NT2/D1 (cell line): ENCODE data around the gene CCN2.
"Not testable (repeated sequence)": the region's sequence is repeated elsewhere in the genome, so short reads cannot be mapped to it uniquely, and the experiment has no call there.

Source experiments
- DNase-seq: peaks from one replicate; pipeline ENCODE4 v3.0.0-alpha.2; 2011; ENCODE audit warnings: low read depth, low spot score
- H3K27me3 ChIP-seq: 2 replicates; pipeline ENCODE4 v1.6.0; 2011; ENCODE audit warnings: mild to moderate bottlenecking; ENCODE audit not compliant: insufficient read length, insufficient read depth
- H3K36me3 ChIP-seq: 2 replicates; pipeline ENCODE4 v1.6.1; 2011; ENCODE audit warnings: mild to moderate bottlenecking, low read length, mixed read lengths; ENCODE audit not compliant: insufficient read depth, insufficient read length
- H3K4me1 ChIP-seq: 2 replicates; pipeline ENCODE4 v1.5.1; 2011; ENCODE audit not compliant: insufficient read depth, insufficient read length
- H3K4me3 ChIP-seq: 2 replicates; pipeline ENCODE4 v1.5.1; 2011; ENCODE audit warnings: low read depth; ENCODE audit not compliant: insufficient read length
- H3K9ac ChIP-seq: 2 replicates; pipeline ENCODE4 v1.6.0; 2011; ENCODE audit warnings: low read depth; ENCODE audit not compliant: insufficient read length
- H3K9me3 ChIP-seq: 2 replicates; pipeline ENCODE4 v1.5.1; 2011; ENCODE audit warnings: mild to moderate bottlenecking, low read length; ENCODE audit not compliant: insufficient read depth
- SUZ12 ChIP-seq: IDR thresholded peaks from 2 replicates; pipeline ENCODE4 v1.6.1; 2011; ENCODE audit not compliant: insufficient read length, insufficient read depth; ENCODE audit errors: extremely low read depth
- YY1 ChIP-seq: IDR thresholded peaks from 2 replicates; pipeline ENCODE4 v1.6.1; 2011; ENCODE audit not compliant: insufficient read length, insufficient read depth
- ZNF274 ChIP-seq: IDR thresholded peaks from 2 replicates; pipeline ENCODE4 v1.6.1; 2011; ENCODE audit warnings: mild to moderate bottlenecking, low read depth, low read length

CCN2 gene

DNA sequence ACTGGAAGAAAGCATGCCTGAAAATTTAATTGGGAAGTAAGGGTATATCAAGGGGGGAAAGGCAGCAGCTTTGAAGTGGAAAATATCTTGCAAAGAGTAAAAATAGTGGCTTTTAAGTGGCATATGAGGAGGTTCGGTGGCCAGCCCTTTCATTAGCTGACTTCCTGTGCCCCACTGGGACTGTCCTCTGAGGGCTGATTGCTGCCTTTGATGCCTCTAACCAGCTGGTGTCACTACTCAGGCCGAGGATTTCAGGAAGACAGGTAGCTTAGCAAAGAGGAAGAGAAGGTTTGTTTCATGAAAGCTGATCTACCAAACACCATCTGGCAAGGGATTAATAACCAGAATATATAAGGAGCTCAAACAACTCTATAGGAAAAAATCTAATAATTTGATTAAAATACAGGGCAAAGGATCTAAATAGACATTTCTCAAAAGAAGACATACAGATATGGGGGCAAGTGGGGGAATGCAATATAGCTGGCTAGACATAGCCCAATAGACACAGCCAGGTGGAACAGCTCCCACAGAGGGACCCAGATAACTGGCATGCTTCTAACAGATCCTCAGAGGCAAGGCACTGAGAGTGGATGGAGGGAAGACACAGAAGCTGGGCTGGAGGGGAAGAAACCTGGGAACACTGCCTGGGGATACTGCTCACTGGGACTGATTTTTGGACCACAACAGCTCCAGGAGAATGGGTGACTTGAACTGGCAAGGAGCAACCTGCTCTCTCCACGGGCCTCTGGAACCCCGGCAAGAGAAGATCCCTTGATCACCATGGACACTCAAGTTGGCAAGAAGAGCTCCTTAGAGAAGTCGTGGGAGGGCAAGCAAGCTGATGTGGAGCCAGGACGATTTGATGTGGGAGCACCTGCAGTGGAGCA lies 33.2 kb downstream of the CCN2 start:
- Histone ChIP-seq H3K27me3 (no peaks in the 10 kb centered on the region), H3K9me3 (peaks cover 35% of the 10 kb centered on the region; the same call in 1 of the 2 replicates), H3K9ac (no peak overlapping the region), H3K4me1 (no peaks in the 10 kb centered on the region), H3K4me3 (no peak overlapping the region), H3K36me3 (peaks cover 26% of the 10 kb centered on the region)
- no peak for DNase-seq
- no peak for TF ChIP-seq SUZ12
- no peak for TF ChIP-seq ZNF274
- TF ChIP-seq YY1 = no peak

DNA sequence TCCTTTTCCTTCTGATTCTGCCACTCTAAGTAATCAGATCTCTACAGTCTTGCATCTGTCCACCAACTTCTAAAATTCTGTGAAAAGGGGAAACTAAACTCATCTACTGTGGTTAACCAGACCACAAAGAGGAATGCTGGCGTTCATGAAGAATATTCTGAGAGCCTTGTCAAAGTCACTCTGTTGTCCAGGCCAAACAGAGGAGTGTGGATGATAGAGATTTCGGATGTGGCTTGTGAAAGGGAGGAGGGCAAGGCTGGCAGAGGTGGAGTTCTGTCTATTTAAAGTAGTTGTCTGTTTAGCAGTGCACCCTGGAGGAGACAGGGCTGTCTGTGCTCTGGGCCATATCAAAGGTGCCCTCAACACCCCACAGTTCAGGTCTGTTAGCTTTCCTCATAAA lies 33.9 kb downstream of the CCN2 start:
- Histone ChIP-seq H3K9me3 (peaks cover 35% of the 10 kb centered on the region; the same call in 1 of the 2 replicates), H3K27me3 (no peaks in the 10 kb centered on the region), H3K9ac (no peak overlapping the region), H3K36me3 (peaks cover 30% of the 10 kb centered on the region), H3K4me3 (no peak overlapping the region), H3K4me1 (no peaks in the 10 kb centered on the region)
- TF ChIP-seq SUZ12 (no peak), YY1 (no peak), ZNF274 (no peak)
- DNase-seq = no peak

DNA sequence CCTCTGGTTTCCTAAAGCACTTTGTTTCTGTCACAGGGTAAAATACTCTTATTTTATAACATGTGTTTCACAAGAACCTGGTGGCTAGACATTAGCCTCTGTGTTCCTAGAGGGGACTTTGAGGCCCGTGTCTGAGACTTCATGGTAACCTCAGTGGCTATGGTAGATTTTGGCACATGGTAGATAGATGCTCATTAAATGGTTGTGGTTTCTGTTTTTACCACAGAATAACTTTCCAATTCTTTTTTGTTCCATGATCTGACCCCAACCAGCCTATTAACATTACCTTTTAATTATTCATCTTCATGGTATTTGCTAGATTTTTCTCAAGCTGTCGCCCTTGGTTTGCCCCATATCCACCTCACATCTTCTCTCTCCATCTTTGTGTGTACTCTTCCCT lies 34.3 kb downstream of the CCN2 start:
- Histone ChIP-seq H3K36me3 (peaks cover 32% of the 10 kb centered on the region), H3K4me3 (no peak overlapping the region), H3K4me1 (no peaks in the 10 kb centered on the region), H3K9me3 (peaks cover 35% of the 10 kb centered on the region; the same call in 1 of the 2 replicates), H3K9ac (no peak overlapping the region), H3K27me3 (no peaks in the 10 kb centered on the region)
- no peak for DNase-seq
- TF ChIP-seq SUZ12 = no peak
- TF ChIP-seq ZNF274 = no peak
- no peak for TF ChIP-seq YY1

DNA sequence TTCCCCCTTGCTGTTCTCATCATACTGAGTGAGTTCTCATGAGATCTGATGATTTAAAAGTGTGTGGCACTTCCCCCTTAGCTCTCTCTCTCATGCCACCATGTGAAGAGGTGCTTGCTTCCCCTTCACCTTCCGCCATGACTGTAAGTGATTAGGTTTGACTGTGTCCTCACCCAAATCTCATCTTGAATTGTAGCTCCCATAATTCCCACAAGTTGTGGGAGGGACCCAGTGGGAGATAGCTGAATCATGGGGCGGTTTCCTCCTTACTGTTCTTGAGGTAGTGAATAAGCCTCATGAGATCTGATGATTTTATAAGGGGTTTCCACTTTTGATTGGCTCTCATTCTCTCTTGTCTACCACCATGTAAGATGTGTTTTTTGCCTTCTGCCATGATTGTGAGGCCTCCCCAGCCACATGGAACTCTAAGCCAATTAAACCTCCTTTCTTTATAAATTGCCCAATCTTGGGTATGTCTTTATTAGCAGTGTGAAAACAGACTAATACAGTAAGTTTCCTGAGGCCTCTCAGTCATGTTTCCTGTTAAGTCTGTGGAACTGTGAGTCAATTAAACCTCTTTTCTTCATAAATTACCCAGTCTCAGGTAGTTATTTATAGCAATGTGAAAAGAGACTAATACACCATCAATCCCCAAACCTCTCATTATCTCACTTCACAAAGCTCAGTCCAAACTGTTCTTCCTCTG lies 34.9 kb downstream of the CCN2 start:
- peaks cover 36% of the 10 kb centered on the region for H3K36me3 ChIP-seq

DNA sequence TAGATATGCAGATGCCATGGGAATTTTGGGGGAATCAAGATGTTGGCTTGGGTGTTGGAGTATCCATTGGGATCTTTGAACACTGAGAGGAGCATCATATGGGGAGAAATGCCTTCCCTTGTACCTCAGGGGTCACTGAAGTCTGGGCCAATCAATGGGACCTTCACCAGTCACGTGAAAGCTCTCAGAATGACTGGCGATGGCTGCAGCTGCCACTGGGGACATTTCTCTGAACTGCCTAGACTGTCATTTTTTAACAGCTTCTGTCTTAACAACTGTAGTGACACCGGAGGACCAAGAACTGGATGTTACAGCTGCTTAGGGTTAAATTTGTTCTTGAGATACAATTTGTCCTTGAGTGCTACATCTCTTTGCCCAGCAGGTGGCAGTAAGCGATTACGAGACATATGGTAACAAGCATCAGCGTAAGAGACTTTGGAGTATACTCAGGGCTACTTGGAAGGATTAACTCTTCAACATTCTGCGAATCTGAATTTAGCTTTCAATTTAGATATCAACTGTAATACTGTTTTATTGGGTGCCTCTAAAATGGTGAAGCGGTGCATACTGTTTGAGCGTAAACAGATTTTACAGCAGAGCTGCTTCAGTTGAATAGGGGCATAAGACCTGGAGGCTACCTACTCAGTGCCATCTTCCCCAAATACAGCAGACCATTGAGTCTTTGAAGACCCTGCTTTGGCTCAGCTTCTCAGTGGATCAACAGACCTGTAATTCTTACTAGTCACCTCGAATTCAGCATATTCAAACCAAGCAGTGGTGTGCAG lies 36.0 kb downstream of the CCN2 start:
- H3K36me3 ChIP-seq = peaks cover 40% of the 10 kb centered on the region
- DNase-seq = peak; percentile 50
- H3K4me3 ChIP-seq = no peak overlapping the region
- H3K9ac ChIP-seq = no peak overlapping the region
- no peaks in the 10 kb centered on the region for H3K4me1 ChIP-seq
- peaks cover 35% of the 10 kb centered on the region; the same call in 1 of the 2 replicates for H3K9me3 ChIP-seq
- TF ChIP-seq SUZ12 (no peak), YY1 (no peak), ZNF274 (no peak)
- H3K27me3 ChIP-seq = no peaks in the 10 kb centered on the region

More for the DNA sequence above, 34.9 kb downstream of the CCN2 start:
- not testable (repeated sequence) for DNase-seq, H3K4me3 ChIP-seq, H3K9ac ChIP-seq, H3K27me3 ChIP-seq, H3K4me1 ChIP-seq
- peaks cover 35% of the 10 kb centered on the region; the same call in 1 of the 2 replicates for H3K9me3 ChIP-seq

DNA sequence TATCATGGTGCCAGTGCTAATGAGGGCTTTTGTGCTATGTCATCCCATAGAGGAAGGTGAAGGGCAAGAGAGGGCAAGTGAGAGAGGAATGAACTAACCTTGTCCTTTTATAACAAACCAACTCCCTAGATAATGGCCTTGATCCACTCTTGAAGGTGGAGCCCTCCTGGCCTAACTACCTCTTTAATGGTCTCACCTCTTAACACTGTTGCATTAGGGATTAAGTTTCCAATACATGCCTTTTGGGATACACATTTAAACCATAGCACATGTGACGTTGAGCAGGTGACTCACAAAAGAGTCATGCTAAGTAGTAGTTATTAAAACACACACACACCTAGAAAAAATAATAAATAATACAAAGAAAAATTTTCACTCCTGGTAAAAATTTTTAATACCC lies 36.9 kb downstream of the CCN2 start:
- Histone ChIP-seq H3K27me3 (no peaks in the 10 kb centered on the region), H3K9me3 (peaks cover 35% of the 10 kb centered on the region; the same call in 1 of the 2 replicates)

DNA sequence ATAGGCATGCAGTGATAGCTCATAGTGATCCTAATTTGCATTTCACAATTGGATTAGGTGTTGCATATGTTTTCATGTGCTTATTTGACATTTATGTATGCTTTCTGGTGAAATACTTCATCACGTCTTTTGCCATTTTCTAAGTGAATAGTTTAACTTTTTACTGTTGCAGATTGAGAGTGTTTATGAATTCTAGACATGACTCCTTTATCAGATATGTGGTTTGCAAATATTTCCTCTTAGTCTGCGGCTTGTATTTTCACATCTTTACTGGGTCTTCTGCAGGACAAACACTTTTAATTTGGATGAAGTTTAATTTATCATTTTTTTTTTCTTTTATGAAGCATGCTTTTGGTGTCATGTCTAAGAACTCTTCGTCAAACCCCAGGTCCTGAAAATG lies 39.2 kb downstream of the CCN2 start:
- no peak overlapping the region for H3K4me3 ChIP-seq
- H3K36me3 ChIP-seq = peaks cover 41% of the 10 kb centered on the region
- H3K9me3 ChIP-seq = peaks cover 33% of the 10 kb centered on the region; the same call in 1 of the 2 replicates
- H3K27me3 ChIP-seq = no peaks in the 10 kb centered on the region
- no peak overlapping the region for H3K9ac ChIP-seq
- no peak for TF ChIP-seq ZNF274
- TF ChIP-seq YY1 = no peak
- no peak for TF ChIP-seq SUZ12
- H3K4me1 ChIP-seq = no peaks in the 10 kb centered on the region
- DNase-seq = no peak

More for the DNA sequence above, 36.9 kb downstream of the CCN2 start:
- Histone ChIP-seq H3K4me3 (no peak overlapping the region), H3K36me3 (peaks cover 40% of the 10 kb centered on the region), H3K9ac (no peak overlapping the region), H3K4me1 (no peaks in the 10 kb centered on the region)
- TF ChIP-seq YY1 (no peak), SUZ12 (no peak), ZNF274 (no peak)
- DNase-seq = no peak
